AG09319 (cell line): Measurements from ENCODE around the gene KLF13.

Experiments
- DNase-seq: peaks from one replicate; pipeline ENCODE4 v3.0.0-alpha.2; 2010; ENCODE audit warnings: low read depth; ENCODE audit errors: extremely low read depth
- TF ChIP-seq, protein P1 (sequence below): IDR thresholded peaks from 2 replicates; pipeline ENCODE4 v1.5.1; 2011; ENCODE audit warnings: low read depth, mild to moderate bottlenecking, inconsistent platforms, low read length, moderate library complexity

KLF13 gene

DNA sequence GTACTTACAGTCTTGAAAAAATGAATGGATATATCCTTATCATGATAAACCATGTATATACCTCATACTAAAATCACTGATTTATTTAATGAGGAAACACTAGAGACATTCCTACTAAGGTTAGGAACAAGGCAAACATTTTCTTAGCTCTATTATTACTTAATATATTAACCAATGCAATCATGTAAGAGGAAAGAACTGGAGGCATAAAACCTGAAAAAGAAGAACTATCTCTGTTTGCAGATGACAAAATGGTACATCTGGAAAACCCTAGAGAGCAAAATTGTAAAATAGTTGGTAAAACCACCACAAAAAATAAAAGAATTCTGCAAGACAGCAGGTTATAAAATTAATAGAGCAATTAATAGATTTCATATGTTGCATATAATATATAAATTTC, 81.2 kb downstream of the KLF13 start:
- TF ChIP-seq, protein P1, sequence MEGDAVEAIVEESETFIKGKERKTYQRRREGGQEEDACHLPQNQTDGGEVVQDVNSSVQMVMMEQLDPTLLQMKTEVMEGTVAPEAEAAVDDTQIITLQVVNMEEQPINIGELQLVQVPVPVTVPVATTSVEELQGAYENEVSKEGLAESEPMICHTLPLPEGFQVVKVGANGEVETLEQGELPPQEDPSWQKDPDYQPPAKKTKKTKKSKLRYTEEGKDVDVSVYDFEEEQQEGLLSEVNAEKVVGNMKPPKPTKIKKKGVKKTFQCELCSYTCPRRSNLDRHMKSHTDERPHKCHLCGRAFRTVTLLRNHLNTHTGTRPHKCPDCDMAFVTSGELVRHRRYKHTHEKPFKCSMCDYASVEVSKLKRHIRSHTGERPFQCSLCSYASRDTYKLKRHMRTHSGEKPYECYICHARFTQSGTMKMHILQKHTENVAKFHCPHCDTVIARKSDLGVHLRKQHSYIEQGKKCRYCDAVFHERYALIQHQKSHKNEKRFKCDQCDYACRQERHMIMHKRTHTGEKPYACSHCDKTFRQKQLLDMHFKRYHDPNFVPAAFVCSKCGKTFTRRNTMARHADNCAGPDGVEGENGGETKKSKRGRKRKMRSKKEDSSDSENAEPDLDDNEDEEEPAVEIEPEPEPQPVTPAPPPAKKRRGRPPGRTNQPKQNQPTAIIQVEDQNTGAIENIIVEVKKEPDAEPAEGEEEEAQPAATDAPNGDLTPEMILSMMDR, result no peak
- DNase-seq, result no peak

DNA sequence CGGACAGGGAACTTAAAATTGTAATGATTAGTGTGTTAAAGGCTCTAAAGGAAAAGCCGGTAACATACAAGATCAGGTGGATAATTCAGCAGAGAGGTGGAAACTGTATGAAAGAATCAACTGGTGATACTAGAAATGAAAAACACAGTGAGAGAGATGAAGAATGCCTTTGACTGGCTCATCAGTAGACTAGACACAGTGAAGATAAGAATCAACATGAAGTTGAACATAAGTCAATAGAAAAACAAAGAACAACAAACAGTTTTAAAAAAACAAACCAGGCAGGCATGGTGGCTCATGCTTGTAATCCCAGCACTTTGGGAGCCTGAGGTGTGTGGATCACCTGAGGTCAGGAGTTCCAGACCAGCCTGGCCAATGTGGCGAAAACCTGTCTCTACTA, 82.1 kb downstream of the KLF13 start:
- DNase-seq, result no peak
- TF ChIP-seq, protein P1, result no peak

DNA sequence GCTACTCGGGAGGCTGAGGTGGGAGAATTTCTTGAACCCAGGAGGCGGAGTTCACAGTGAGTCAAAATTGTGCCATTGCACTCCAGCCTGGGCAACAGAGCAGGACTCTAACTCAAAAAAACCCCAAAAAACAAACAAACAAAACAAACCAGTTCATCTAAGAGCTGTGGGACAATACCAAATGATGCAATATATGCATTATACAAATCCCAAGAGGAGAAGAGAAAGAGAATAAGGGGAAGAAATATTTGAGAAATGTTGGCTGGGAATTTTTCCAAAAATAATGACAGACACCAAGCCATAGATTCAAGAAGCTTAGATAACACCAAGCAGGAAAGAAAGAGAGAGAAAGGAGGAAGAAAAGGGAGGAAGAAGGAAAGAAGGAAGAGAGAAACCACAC, 82.5 kb downstream of the KLF13 start:
- TF ChIP-seq, protein P1, result no peak
- DNase-seq, result no peak

DNA sequence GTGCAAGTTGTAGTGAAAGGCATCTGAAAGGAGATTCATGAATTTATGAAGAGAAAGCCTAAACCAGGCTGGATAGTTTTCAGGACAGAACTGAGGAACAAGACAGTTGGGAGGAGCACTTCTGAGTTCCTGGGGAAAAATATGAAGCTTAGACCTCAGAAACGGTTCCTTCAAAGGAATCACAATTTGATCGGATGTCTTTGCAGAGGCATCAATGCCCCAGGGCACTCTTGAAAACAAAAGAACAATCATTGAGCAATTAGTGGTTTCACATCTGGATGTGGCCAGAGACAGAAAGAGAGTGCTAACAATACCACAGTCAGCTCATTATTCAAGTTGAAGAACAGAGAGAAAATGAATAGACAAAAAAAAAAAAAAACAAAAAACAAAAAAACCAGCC, 86.2 kb downstream of the KLF13 start:
- DNase-seq, result no peak

DNA sequence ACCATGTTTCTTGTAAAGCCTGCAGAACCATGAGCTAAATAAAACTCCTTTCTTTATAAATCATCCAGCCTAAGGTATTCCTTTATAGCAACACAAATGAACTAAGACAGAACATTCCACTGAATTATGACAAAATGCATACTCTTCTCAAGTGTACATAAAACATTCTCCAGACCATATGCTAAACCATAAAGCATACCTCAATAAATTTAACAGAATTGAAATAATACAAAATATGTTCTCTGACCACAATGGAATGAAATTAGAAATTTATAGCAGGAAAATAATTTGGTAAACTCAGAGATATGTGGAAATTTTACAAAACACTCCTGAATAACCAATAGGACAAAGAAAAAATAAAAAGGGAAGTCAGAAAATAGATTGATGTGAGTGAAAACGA, 88.6 kb downstream of the KLF13 start:
- TF ChIP-seq, protein P1, result no peak

More for the DNA sequence above, 86.2 kb downstream of the KLF13 start:
- TF ChIP-seq, protein P1, result no peak

DNA sequence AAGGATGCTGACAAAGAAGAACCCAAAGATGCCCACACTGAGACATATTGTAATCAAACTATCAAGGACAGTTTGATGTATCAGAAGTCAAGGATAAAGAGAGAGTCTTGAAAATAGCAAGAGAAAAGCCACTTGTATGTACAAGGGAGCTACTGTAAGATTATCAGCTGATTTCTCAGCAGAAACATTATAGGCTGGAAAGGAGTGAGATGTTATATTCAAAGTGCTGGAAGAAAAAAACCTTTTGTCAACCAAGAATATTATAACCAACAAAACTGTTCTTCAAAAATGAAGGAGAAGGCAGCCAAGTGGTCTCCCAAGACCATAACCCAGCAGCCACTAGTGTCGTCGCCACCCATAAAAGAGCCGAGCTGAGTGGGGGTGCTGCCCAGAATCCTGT, 93.2 kb downstream of the KLF13 start:
- TF ChIP-seq, protein P1, result no peak
- no peak for DNase-seq

More for the DNA sequence above, 88.6 kb downstream of the KLF13 start:
- DNase-seq, result no peak

DNA sequence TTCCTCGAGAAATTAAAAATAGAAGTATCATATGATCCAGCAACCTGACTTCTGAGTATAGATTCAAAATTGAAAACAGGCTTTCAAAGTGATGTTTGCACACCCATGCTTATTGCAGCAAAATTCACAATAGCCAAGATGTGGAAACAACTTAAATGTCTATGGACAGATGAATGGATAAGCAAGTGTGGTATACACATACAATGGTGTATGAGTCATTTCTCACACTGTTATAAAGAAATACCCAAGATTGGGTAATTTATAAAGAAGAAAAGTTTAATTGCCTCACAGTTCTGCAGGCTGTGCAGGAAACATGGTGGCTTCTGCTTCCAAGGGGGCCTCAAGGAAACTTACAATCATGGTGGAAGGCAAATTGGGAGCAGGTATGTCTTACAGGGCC, 100.8 kb downstream of the KLF13 start:
- TF ChIP-seq, protein P1, result no peak
- no peak for DNase-seq
